Femur (tissue), 1 donor: Measurements from ENCODE around the gene DTD1.
"Not testable (repeated sequence)": the region's sequence is repeated elsewhere in the genome, so short reads cannot be mapped to it uniquely, and the experiment has no call there.

ENCODE experiments used
- DNase-seq: peaks from one replicate; pipeline ENCODE4 v3.0.0-alpha.2; 2017

Gene DTD1

GRCh38 chr20:18748987-18749386, 161.1 kb downstream of the DTD1 start:
- DNase-seq, result no peak

DNA sequence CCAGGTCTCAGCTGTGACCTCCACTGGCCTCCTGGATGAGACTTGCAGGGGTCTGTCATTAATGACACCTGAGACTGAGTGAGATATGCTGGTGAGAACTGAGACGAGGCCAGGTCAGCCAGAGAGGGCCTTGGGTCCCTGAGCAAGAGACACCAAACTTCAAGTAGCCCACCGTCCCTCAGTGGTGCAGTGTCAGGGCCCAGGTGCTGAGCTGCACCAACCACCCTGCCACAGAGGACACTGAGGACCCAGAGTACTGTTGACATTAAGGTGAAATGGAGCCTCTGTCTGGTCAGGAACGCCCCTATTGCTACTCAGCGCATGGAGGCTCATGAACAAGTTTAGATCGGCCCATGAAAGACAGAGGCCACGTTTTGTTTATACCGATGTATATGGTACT, 161.7 kb downstream of the DTD1 start:
- no peak for DNase-seq

GRCh38 chr20:18750735-18751134, 162.9 kb downstream of the DTD1 start:
- DNase-seq, result no peak

GRCh38 chr20:18754030-18754652, 166.3 kb downstream of the DTD1 start:
- DNase-seq, result no peak

GRCh38 chr20:18754653-18755045, 166.8 kb downstream of the DTD1 start:
- DNase-seq, result no peak

DNA sequence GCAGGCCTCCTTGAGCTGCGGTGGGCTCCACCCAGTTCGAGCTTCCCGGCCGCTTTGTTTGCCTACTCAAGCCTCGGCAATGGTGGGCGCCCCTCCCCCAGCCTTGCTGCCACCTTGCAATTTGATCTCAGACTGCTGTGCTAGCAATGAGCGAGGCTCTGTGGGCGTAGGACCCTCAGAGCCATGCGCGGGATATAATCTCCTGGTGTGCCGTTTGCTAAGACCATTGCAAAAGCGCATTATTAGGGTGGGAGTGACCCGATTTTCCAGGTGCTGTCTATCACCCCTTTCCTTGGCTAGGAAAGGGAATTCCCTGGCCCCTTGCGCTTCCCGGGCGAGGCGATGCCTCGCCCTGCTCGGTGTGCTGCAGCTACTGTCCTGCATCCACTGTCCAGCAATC, 173.0 kb downstream of the DTD1 start:
- DNase-seq, result not testable (repeated sequence)

DNA sequence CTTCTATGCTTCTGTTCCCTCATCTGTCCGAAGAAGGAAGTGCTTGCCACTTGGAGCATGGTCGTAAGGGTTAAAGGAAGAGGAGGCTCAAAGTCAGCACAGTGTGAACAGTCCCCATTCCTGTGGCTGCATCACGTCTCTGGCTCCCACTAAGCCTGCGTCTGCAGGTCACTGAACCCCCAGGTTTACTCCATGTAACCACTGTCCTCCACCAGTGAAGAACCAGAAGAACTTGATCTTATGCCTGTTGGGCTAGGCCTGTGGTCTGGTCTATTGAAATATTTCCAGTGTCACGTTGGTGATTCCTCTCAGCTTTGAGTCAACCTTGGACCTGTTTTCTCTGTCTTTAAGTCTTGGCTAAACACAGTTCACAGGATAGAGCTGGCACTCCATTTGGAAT, 179.8 kb downstream of the DTD1 start:
- no peak for DNase-seq

DNA sequence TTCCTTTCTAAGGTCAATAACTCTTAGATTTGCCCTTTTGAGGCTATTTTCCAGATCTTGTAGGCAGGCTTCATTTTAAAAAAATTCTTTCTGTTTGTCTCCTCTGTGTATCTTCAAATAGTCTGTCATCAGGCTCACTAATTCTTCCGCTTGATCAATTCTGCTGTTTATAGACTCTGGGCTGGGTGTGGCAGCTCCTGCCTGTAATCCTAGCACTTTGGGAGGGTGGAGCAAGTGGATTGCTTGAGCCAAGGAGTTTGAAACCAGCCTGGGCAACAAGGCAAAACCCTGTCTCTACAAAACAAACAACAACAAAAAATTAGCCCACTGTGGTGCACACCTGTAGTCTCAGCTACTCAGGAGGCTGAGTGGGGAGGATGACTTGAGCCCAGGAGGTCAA, 185.7 kb downstream of the DTD1 start:
- no peak for DNase-seq

DNA sequence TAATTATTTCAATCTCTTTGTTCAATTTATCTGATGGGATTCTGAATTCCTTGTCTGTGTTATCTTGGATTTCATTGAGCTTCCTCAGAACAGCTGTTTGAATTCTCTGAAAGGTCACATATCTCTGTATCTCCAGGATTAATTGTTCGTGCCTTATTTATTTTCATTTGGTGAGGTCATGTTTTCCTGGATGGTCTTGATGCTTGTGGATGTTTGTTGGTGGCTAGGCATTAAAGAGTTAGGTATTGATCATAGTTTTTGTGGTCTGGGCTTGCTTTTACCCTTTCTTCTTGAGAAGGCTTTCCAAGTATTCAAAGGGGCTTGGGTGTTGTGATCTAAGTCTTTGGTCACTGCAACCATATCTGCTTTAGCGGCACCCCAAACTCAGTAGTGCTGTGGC, 186.4 kb downstream of the DTD1 start:
- no peak for DNase-seq

DNA sequence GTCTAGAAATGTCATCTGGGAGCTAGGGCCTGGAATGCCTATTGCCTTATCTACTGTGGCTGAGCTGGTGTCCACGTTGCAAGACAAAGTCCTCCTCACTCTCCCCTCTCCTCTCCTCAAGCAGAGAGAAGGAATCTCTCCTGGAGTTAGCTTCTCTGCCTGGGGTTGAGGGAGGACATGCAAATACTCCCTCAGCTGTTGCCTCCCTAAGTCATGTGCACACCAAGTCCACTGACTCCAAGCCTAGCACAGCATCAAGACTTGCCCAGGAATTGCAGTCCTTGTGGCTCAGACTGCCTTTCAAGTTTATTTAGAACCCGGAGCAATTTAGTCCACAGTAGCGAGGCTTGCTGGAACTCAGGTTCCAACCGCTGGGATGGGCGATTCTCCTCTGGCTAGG, 187.8 kb downstream of the DTD1 start:
- DNase-seq, result no peak

GRCh38 chr20:18778690-18779392, 191.0 kb downstream of the DTD1 start:
- DNase-seq, result no peak

DNA sequence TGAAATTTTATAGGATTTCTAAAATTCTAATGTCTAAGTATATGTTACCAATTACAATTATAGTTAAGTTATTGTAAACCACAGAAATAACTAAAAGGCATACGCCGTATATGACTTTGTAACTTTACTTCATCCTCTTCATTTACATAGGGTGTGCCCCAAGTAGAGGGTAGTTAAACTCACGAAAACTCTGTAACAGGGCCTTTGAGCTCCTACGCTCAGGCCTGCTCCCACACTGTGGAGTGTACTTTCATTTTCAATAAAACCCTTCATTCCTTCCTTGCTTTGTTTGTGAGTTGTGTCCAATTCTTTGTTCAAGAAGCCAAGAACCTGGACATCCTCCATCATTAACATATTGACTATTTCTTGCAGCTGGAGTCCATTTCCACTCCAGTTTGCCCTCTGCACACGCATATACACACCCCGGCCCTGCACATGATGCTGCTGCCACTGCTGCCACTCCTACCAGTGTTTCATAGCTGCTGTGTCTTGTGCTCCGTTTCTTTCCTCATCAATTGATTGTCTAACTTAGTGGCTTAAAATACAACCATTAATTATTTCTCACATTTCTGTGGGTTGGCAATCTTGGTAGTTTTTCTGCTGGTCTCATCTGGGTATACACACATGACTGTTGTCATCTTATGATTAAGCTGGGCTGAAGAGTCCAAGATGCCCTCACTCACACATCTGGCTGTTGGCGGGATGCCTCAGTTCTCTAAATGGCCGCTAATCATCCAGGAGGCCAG, 192.7 kb downstream of the DTD1 start:
- no peak for DNase-seq

DNA sequence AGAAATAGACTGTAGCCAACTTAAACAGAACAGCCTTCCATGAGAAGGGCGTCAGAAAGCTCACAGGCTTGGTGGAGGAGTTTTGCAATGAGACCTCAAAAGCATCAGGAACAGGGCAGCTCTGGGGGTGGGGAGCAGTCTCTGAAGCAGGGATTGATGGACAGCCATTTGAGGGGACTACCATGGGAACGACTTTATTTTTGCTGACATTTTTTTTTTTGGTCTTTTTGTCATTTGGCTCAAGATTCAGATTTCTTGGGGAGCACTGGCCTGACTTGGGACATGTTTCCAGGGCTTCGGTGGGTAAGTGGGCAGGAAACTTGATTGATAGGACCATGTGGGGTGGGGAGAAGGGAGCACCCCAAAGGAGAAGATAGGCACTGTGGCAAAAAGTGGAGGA, 193.7 kb downstream of the DTD1 start:
- no peak for DNase-seq

DNA sequence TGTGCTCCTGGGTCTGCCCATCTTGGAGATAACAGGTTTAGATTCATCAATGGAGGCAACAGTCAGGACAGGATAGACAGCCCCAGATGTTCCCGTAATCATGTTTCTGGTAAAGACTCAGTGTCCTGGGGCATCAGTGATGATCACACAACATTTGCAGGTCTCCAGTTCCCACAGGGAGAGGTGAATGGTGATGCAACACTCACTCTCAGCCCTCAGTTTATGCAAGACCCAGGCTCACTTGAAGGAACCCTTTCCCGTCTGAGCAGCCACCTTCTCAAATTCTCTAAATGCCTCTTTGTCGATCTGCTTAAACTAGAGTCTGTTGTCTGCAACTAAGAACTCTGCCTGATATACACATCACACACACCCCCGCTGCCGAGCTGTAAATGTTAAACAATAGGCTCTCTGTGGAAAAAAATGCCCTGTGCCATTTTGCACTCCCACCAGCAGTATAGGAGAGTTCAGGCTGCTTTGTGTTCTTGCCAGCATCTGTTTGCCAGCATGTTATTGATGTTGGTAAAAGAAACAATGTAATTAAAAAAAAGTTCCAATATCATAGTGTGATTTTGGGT, 195.6 kb downstream of the DTD1 start:
- no peak for DNase-seq

DNA sequence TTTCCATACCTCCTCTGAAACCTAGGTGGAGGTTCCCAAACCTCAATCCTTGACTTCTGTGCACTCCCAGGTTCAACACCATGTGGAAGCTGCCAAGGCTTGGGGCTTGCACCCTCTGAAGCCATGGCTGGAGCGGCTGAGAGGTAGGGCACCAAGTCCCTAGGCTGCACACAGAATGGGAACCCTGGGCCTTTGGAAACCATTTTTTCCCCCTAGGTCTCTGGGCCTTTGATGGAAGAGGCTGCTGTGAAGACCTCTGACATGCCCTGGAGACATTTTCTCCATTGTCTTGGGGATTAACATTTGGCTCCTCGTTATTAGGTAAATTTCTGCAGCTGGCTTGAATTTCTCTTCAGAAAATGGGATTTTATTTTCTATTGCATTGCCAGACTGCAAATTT, 199.2 kb downstream of the DTD1 start:
- DNase-seq, result not testable (repeated sequence)

- no peak for DNase-seq
Observed at GRCh38 chr20:18788021-18788420, 200.2 kb downstream of the DTD1 start.

GRCh38 chr20:18790787-18791186, 202.9 kb downstream of the DTD1 start:
- DNase-seq, result no peak

GRCh38 chr20:18793625-18794427, 206.0 kb downstream of the DTD1 start:
- peak; percentile 94 for DNase-seq

- DNase-seq, result no peak
Observed at GRCh38 chr20:18794428-18794787, 206.6 kb downstream of the DTD1 start.

GRCh38 chr20:18795366-18795765, 207.5 kb downstream of the DTD1 start:
- DNase-seq, result no peak

- DNase-seq, result no peak
Observed at GRCh38 chr20:18796282-18796833, 208.5 kb downstream of the DTD1 start.

DNA sequence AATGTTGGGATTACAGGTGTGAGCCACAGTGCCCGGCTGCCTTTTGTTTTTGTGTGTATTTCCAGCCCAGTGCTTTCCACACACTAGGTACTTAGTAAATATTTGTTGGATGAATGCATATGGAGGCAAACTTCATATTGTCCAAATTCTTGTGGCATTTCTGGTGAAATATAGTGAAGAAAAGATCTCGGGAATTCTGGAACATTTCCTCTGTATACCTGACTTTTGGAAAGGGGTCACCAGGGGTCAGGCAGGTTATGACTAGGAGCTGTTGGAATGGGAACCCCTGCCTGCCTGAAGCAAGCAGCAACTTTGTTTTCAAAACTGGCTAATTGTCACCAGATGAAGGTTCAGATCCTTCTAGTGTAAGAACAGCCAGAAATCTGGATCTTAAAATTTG, 213.7 kb downstream of the DTD1 start:
- no peak for DNase-seq
